IPS-18c (cell line): ENCODE results near the gene CCDC86.

Source experiments
- H3K4me3 ChIP-seq: 2 replicates; pipeline ENCODE4 v1.7.0; 2013; ENCODE audit warnings: low read depth, mild to moderate bottlenecking, low read length, moderate library complexity; ENCODE audit not compliant: insufficient read depth
- H3K9me3 ChIP-seq: one replicate; pipeline ENCODE4 v1.6.1; 2013; ENCODE audit warnings: mild to moderate bottlenecking, low read length, moderate library complexity; ENCODE audit not compliant: control insufficient read depth, insufficient read depth

CCDC86 gene

DNA sequence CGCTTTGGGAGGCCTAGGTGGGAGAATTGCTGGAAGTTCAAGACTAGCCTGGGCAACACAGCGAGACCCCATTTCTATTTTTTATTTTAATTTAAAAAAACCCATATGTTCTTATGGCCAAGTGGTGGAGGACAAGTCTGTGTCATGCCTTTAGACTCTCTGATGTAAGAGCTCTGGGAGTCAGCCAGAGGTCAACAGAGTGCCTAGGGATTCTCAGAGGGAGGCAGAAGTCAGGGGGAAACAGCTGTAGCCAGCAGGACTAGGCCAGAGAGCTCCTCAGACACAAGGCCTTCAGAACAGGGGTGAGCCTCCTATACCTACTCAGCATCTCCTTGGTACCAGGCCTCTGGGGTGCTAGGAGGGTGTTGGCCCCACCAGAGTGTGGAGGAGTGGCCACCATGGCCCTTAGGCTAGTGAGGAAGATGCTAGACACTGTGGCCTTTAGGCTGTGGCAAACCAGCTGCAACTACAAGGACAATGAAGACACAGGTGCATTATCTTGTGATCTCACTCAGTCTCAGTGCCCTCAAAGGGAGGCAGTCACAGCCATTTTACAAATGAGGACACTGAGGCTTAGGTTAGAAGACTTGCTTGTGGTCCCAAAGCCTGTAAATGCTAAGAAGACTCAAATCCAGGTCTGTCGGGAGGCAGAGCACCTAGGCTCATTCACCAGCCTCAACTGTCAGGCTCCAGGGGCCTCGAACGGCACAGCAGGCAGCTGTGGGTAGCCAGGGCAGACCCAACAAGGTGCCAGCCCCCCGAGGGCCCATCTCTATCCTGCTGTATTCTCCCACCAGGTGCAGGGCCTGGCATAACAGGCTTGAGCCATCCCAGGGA is 30.4 kb downstream of the CCDC86 start:
- H3K4me3 ChIP-seq = no peak overlapping the region

DNA sequence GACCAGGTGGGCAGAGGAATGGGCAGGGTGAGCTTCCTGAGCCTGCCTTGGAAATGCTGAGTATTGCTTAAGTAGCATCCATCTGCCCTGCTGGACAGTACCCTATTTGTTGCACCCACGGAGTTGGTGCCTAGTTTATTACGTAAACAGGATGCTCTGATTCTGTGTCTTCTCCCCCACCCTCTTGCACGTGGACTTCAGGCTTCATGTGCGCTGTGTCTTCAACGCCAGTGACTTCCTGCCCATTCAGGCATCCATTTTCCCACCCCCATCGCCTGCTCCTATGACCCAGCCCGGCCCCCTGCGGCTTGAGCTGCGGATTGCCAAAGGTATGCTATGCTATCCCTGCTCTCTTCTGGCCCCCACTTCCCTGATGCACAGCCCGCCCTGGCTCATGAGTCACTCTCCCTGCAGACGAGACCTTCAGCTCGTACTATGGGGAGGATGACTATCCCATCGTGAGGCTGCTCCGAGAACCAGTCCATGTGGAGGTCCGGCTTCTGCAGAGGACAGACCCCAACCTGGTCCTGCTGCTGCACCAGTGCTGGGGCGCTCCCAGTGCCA is 31.1 kb downstream of the CCDC86 start:
- Histone ChIP-seq H3K9me3 (no peaks in the 10 kb centered on the region), H3K4me3 (no peak overlapping the region)

More for the DNA sequence above, 30.4 kb downstream of the CCDC86 start:
- no peaks in the 10 kb centered on the region for H3K9me3 ChIP-seq

DNA sequence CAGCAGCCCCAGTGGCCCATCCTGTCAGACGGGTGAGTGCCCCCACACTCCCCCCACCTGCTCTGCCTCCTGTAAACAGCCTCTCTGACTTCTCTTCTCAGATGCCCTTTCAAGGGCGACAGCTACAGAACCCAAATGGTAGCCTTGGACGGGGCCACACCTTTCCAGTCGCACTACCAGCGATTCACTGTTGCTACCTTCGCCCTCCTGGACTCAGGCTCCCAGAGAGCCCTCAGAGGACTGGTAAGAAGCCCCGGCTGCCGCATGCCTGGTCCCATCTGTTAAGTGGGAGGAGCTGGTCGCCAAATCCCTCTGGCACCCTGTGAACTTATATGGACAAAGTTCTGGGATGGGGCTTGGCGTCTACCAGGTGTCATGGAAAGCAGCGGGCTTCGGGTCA is 31.6 kb downstream of the CCDC86 start:
- Histone ChIP-seq H3K9me3 (no peaks in the 10 kb centered on the region), H3K4me3 (no peak overlapping the region)

DNA sequence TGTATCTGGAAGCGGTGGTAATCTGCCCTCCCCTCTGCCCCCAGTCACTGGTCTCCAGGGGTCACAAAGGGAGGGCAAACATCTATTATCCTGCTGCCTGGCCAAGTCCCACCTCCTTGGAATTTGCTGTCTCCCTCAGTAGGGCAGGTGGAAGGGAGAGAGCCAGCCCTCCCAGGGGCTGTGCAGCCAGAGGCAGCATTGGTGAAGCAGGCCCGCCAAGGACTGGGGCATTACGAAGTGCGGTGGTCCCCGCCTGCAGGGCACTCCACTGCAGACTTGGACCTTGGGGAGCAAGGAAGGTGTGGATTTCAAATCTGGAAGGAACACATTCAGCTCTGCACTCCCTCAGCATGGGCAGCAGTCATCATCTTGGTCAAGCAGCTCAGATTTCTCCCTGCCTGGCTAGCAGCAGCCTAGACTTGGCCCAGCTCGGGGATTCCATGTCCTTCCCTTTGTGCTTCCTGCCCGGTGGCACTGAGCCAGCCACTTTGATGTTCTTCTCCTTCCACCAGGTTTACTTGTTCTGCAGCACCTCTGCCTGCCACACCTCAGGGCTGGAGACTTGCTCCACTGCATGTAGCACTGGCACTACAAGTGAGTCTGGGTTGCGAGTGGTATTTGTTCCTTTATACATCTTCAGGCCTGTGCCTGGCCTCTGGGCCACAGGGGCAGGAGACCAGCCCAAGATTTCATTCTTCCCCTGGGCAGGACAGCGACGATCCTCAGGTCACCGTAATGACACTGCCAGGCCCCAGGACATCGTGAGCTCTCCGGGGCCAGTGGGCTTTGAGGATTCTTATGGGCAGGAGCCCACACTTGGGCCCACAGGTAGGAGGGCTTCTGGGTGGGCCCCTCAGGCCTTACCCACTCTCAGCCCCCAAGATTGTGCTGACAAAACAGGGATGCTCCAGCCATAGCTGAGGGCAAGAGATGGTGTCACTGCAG is 32.8 kb downstream of the CCDC86 start:
- H3K9me3 ChIP-seq = no peaks in the 10 kb centered on the region
- no peak overlapping the region for H3K4me3 ChIP-seq

DNA sequence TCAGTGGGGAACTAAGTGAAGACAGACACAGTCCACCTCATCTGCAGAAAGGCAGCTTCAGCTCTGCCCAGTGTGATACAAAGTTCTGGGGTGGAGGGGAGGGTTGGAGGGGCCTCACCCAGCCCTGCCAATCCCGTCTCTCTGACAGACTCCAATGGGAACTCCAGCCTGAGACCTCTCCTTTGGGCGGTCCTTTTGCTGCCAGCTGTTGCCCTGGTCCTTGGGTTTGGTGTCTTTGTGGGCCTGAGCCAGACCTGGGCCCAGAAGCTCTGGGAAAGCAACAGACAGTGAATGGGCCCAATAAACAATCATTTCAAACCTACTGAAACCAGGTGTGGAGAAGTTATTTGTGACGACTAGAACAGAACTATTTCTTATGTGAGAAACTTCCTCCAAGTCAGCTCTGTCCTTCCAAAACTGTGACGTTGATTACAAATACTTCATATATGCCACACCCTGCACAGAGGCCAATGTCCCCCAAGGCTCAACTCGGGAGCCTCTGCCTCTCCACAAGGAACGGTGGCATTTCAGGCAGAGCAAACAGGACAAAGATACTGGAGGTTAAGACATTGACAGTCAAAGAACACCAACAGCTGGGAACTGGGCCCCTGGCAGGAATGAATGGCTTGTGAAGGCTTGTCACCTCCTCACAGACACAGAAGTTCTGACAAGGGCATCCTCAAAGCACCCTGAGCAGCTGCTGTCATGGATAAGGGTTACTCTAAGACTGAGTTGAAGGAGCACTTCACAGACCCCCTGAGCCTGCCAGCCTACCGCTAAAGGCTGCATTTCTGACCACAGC is 33.7 kb downstream of the CCDC86 start:
- no peaks in the 10 kb centered on the region for H3K9me3 ChIP-seq
- H3K4me3 ChIP-seq = no peak overlapping the region

DNA sequence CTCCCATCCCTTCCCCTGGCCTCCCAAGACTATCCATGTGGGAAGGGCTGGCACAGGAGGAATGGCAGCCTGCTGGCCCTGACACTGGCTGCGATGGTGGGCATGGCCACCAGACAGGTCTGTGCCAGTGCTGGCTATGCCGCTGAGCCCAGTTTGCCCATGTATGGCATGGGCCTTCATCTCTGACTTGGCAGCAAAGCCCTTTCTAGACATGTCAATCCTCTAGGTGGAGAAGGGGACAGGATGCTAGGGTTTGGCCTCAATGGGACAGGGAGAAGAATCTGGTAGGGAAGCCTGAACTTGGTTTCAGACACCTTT is 34.2 kb downstream of the CCDC86 start:
- Histone ChIP-seq H3K4me3 (no peak overlapping the region), H3K9me3 (no peaks in the 10 kb centered on the region)

DNA sequence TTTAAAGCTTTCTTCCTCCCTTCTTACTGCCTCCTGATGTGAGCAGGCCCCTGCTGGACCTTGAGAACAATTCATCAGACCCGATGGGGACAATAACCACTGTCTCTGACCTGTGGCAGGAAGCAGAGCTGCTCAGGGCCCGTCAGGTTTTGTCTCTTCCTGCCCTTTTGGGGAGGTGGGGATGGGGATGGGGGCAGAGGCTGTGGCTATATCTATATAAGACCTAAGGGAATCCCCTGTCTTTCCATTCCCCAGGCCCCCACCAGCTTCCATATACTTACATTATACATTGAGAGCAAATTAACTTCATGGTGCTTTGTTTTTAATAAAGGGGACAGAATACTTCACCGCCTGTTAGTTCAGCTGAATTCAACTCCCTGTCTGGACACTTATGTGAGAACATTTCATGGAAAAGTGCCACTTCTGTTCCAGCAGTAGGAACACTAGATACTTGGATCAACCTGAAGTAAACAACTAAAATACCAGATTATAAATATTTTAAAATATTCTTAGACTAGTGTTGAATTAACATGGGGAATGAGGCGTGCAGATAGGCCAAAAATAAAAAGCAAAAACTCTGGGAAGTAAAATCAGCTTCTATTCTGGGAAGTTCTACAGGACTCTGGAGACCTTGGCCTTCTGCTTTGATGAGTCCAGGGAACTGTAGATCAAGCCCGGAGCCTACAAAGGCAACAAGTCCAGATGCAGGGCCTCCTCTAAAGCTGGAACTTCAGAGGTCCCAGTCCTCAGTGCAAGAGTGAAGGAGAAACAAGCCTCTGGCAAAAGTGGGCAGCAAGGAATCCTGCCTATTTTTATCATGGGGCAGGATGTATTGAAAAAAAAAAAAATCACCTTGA is 36.6 kb downstream of the CCDC86 start:
- no peak overlapping the region for H3K4me3 ChIP-seq
- no peaks in the 10 kb centered on the region for H3K9me3 ChIP-seq

DNA sequence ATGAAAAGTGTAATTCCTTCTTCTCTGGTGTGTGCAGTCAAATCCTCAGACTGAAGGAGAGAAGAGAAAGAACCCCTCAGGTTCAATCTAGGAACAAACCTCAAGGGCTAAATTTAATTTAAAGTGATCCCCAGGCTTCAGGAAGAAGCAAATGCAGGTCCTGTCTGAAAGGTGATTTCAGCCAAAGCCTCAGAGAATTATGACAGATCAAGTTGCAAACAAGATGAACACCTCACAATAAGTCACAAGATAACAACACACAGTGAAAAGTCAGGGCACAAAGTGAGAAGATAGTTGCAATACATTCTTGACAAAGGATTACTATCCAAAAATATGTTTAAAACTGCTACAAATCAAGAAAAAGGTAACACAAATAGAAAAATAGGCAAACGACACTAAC is 37.2 kb downstream of the CCDC86 start:
- Histone ChIP-seq H3K4me3 (no peak overlapping the region), H3K9me3 (no peaks in the 10 kb centered on the region)

DNA sequence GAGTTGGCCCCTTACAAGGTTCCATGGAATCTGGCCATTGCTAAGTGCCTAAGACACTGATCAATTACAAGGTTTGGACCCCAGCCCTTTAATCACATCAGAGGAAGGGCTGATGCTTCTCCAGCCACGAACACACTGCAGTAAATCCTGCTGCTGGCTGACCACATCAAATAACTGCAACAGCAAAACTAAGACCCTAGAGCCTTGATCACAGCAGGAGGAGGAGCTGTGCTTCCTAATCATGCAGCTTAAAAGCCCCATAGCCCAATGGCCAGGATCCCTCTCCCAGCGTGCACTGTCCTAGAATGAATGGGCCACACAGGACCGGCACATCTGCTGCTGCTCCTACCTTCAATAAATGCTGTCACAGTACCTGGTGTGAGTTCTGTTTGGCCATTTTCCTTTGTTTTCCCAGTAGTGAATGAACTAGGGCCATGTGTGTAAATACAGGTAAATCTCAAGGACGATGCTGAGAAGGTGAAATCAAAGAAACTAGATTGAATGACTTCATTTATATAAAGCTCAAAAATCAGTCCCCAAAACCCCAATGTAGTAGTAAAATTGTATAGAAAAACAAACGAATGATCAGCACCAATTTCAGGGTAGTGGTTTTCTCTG is 38.2 kb downstream of the CCDC86 start:
- no peaks in the 10 kb centered on the region for H3K9me3 ChIP-seq

DNA sequence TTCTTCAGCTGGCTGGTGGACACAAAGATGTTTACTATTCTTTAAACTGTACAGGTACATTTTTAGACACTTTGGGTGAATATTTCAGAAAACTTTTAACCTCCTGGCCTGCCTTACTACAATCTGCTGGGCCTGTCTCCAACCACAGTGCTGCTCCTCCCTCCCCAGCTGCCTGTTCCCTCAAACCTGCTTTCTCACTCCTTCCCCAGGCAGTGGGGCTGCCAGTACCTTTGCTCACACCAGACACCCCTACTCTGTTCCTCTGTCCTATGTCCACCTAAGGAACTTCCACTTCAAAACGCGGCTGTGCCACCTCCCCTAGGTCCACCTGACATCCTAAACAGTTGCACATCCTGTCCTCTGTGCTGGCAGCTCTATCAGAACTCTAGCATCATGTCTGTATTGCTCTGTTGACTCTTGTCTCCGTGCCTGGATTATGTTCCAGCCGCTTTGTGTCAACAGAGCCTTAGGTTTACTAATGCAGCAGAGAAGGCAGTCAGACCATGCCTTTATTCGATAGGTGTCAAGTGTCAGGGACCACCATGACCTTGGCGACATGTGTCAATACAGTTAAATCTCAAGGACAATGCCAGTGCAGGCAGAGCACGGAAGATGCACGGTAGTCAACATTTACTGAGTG is 38.9 kb downstream of the CCDC86 start:
- H3K4me3 ChIP-seq = no peak overlapping the region
- no peaks in the 10 kb centered on the region for H3K9me3 ChIP-seq

More for the DNA sequence above, 38.2 kb downstream of the CCDC86 start:
- no peak overlapping the region for H3K4me3 ChIP-seq

DNA sequence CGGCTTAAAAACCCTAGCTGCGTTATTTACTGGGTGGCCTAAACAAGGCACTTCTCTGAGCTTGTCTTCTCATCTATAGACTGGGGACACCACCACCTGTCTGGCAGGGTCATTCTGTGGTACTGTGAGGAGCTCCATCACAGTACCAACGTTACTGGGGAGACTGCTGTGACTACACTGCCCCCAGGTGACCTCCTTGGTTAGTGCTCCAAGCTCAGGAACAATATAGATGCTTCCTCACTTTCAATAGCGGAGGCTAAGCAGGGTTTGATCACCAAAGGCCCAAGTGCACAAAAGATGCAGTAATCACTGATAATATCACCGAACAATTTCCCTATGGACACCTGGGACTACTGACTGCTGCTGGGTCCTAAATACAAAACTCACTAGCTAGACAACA is 45.6 kb downstream of the CCDC86 start:
- no peak overlapping the region for H3K4me3 ChIP-seq
- H3K9me3 ChIP-seq = no peaks in the 10 kb centered on the region

DNA sequence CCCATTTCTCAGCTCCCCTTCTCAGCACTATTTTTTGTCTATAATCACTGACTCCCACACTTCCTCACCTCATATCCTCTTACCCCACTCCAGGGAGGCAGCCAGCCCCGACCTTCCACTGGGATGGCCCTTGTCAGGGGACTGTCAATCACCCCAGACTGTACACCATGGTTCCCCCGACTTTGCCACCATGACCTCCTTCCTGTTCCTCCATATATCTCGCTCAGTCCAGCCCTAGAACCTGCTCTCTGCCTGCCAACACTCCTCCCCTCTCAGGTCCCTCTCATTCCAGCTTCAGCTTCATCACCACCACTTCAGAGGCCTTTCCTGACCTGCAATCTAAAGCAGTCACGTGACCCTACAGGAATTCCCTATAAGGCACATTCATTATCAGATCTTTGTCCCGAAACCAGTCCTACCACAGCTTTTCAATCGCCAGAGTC is 48.0 kb downstream of the CCDC86 start:
- no peaks in the 10 kb centered on the region for H3K9me3 ChIP-seq

DNA sequence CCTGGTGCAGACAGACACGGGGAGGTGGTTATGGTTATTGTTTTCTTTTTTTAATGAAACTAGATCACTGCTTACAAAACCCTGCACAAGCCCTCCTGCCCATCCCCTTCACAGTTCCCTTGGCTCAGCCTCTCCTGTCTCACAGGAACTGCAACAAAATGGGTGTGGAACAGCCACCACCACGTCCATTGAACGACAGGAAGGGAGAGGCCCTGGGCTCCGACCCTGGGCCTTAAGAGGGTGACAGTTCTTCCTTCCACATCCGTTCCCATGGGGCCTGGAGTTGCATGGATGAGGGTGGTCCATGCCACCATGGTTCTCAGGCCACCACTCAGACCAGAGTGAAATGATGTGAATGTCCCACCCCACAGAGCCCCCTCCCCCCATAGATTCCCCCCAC is 48.8 kb downstream of the CCDC86 start:
- Histone ChIP-seq H3K4me3 (no peak overlapping the region), H3K9me3 (no peaks in the 10 kb centered on the region)

More for the DNA sequence above, 48.0 kb downstream of the CCDC86 start:
- no peak overlapping the region for H3K4me3 ChIP-seq

DNA sequence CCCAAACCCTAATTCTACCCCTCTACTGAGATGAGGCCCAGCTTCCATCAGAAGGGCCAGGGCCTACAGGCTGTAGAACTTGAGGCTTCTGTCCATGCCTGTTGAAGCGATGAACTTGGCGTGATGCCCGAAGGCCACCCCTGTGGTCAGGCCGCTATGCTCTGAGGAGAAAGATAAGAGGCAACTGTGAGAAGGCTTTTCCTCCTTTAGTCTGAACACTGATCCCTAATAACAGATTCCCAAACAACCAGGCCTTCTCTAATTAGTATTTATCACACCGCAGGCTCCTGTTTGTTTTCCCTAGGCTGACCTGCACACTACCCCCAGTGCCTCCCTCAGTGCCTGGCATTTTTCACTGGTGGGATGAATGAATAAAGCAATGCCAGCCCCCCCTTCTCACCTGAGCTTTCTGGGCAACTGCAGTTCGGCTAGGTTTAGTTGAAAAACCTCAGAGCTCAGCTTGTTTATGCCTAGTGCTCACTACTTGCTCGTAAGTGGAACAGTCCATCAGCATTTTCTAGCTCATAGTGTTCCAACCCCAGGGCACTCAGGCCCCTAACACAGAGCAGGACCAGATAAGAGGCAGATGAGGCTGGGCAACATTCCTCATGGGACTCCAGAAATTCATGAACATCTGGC is 49.3 kb downstream of the CCDC86 start:
- Histone ChIP-seq H3K4me3 (no peak overlapping the region), H3K9me3 (no peaks in the 10 kb centered on the region)

DNA sequence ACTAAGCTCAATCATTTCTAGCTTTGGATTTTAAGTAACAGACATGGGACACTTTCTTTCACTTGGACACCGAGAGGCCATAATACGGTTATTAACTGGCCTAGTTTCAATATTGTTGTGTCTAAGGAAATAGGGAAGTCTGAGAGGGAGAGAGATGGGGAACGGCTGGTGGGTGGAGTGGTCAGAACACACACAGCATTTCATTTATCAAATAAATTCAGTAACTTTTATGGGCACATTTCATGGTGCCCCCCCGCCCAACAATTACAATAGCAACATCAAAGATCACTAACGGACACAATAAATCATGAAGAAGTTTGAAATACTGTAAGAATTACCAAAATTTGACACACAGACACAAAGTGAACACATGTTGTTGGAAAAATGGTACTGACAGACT is 53.8 kb downstream of the CCDC86 start:
- Histone ChIP-seq H3K9me3 (no peaks in the 10 kb centered on the region), H3K4me3 (no peak overlapping the region)
